OCI-LY3 (cell line): ENCODE data around the gene ZFP57.

Experiments
- EZH2phosphoT487 ChIP-seq: fragments of 200-600 bp; shearing (Covaris generic); IDR thresholded peaks from 2 replicates; pipeline ENCODE4 v1.6.1; 2018; ENCODE audit warnings: antibody characterized with exemption, mixed run types, low read depth
- TF ChIP-seq, protein P1 (sequence below): fragments of 200-600, 300-600 bp; sonication (generic); IDR thresholded peaks from 2 replicates; pipeline ENCODE4 v1.5.1; 2014; ENCODE audit warnings: antibody characterized with exemption, low read length, low read depth

DNA sequence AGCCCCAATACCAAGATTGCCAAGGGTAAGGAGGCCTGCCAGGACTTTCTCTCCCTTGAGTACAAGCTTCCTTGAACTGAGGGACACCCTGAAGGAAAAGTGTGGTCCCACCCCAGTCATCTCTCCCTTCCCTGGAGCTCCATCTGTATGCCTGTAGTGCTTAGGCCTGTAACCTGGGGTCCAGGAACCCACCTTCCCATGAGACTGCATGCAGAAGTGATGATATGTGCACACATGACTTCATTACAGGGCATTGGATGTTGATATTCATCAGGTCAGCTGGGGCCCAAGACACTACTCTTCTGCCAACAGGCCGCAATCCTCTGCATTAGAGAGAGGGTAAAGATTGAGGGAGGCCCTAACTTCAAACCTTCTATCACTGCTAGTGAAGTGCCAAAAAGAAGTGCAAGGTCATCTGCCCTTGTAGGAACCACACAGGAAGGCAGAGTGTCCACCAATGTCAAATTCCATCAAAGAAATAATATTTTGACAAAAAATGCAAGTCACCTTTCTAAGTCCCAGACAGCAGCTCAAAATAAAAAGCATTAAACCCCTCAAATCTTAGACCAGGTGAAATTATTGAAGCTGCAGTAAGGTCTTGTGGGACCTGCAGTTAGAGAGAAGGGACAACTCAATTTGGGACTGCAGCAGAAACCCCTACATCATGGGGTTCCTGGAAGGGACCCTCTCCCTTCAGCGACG lies 47.4 kb upstream of the ZFP57 start:
- TF ChIP-seq, protein P1, sequence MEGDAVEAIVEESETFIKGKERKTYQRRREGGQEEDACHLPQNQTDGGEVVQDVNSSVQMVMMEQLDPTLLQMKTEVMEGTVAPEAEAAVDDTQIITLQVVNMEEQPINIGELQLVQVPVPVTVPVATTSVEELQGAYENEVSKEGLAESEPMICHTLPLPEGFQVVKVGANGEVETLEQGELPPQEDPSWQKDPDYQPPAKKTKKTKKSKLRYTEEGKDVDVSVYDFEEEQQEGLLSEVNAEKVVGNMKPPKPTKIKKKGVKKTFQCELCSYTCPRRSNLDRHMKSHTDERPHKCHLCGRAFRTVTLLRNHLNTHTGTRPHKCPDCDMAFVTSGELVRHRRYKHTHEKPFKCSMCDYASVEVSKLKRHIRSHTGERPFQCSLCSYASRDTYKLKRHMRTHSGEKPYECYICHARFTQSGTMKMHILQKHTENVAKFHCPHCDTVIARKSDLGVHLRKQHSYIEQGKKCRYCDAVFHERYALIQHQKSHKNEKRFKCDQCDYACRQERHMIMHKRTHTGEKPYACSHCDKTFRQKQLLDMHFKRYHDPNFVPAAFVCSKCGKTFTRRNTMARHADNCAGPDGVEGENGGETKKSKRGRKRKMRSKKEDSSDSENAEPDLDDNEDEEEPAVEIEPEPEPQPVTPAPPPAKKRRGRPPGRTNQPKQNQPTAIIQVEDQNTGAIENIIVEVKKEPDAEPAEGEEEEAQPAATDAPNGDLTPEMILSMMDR: no peak
- no peak for TF ChIP-seq EZH2phosphoT487
